Measurements from ENCODE around the gene UBXN10.

Gene UBXN10

DNA sequence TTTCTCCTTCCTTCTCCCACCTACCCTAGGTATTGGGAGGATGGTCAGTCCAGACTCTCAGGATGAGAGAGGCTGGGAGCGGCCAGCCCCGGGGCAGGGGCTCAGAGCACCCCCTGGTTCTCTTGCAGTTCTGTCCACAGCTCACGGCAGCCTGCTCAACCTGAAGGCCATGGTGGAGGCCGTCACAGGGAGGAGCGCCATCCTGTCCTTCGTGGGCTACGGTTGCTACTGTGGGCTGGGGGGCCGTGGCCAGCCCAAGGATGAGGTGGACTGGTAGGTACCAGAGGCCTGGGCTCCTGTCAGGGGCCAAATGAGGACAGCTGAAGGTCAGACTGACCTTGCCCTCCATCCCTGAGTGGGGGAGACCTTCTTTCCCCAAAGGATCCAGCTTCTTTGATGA, 42.6 kb upstream of the UBXN10 start:
- no peak for DNase-seq (ENCODE audit: extremely low read depth, insufficient read length)
- Histone ChIP-seq H3K36me3 (ENCODE audit: control insufficient read depth, insufficient read depth, low read length) (no peaks in the 10 kb centered on the region), H3K4me3 (replicated peaks; ENCODE audit: low read depth, low read length) (no peak overlapping the region), H3K27me3 (replicated peaks; ENCODE audit: control insufficient read depth, insufficient read depth, low read length) (no peaks in the 10 kb centered on the region; the same call in 1 of the 2 replicates)
- TF ChIP-seq, protein P1, sequence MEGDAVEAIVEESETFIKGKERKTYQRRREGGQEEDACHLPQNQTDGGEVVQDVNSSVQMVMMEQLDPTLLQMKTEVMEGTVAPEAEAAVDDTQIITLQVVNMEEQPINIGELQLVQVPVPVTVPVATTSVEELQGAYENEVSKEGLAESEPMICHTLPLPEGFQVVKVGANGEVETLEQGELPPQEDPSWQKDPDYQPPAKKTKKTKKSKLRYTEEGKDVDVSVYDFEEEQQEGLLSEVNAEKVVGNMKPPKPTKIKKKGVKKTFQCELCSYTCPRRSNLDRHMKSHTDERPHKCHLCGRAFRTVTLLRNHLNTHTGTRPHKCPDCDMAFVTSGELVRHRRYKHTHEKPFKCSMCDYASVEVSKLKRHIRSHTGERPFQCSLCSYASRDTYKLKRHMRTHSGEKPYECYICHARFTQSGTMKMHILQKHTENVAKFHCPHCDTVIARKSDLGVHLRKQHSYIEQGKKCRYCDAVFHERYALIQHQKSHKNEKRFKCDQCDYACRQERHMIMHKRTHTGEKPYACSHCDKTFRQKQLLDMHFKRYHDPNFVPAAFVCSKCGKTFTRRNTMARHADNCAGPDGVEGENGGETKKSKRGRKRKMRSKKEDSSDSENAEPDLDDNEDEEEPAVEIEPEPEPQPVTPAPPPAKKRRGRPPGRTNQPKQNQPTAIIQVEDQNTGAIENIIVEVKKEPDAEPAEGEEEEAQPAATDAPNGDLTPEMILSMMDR (IDR thresholded peaks at IDR 0.05; ENCODE audit: insufficient read depth, low read length, poor library complexity, severe bottlenecking): no peak

DNA sequence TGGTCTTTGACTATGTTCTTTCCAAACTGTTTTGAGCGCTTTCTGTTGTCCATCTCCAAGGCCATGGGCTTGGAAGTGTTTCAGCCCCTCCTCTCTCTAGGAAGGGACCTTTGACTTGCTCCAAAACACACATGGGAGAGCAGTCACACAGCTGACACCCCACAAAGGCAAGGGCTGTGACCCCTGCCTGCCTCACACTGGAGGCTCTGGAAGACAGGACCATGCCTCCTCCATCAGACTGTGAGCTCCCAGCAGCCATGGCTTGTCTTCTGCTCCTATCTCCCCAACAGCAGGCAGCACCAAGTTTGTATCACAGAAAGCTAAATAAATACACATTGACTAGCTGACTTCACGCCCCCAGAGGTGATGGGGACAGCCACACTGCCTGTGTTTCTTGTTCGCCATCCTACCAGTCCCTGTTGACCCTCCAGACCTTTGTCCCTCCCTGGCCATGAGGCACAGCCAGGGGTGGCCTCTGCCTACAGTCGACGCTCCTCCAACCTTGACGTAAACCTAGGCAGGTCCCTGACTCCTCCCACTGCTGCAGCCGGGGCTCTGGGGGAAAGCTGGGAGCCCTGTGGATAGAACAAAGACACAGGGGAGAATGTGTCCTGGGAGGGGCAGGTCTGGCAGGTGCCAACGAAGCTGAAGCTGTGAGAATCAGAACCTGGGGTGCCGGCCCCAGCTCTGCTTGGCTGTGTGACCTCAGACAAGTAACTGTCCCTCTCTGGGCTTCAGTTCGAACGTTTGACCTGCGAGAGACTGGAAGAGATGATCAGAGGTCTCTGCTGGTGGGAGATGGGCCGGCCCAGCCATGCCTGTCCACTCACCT, 41.9 kb upstream of the UBXN10 start:
- H3K4me3 ChIP-seq (replicated peaks; ENCODE audit: low read depth, low read length): no peak overlapping the region
- no peaks in the 10 kb centered on the region; the same call in 1 of the 2 replicates for H3K27me3 ChIP-seq (replicated peaks; ENCODE audit: control insufficient read depth, insufficient read depth, low read length)
- TF ChIP-seq, protein P1 (IDR thresholded peaks at IDR 0.05; ENCODE audit: insufficient read depth, low read length, poor library complexity, severe bottlenecking): no peak
- H3K36me3 ChIP-seq (ENCODE audit: control insufficient read depth, insufficient read depth, low read length): no peaks in the 10 kb centered on the region
- DNase-seq (ENCODE audit: extremely low read depth, insufficient read length): no peak

DNA sequence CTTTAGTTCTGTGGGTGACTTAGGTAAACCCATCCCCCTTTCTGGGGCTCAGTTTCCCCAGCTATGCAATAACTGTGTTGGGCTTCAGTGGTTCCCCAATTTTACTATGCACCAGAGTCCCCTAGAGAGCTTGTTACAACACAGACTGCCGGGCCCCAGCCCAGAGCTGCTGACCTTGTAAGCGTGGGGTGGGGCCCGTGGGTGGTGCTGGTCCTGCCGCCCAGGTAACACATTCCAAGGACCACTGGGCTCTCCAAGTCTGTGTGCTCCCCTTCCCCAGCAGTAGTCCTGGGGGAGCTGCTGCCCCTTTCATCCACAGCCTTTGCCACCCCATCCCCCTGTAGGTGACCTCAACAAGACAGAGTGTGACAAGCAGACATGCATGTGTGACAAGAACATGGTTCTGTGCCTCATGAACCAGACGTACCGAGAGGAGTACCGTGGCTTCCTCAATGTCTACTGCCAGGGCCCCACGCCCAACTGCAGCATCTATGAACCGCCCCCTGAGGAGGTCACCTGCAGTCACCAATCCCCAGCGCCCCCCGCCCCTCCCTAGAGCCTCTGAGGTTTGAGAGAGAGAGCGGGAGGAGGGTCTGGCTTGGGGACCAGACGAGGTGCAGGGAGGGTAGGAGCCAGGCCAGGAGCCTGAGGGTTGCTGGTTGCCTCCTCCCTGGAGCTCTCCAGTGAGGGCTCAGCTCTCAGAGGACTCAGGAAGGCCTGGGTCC, 37.9 kb upstream of the UBXN10 start:
- no peak for DNase-seq (ENCODE audit: extremely low read depth, insufficient read length)
- H3K27me3 ChIP-seq (replicated peaks; ENCODE audit: control insufficient read depth, insufficient read depth, low read length): no peaks in the 10 kb centered on the region
- H3K4me3 ChIP-seq (replicated peaks; ENCODE audit: low read depth, low read length): no peak overlapping the region
- TF ChIP-seq, protein P1 (IDR thresholded peaks at IDR 0.05; ENCODE audit: insufficient read depth, low read length, poor library complexity, severe bottlenecking): no peak
- no peaks in the 10 kb centered on the region for H3K36me3 ChIP-seq (ENCODE audit: control insufficient read depth, insufficient read depth, low read length)

DNA sequence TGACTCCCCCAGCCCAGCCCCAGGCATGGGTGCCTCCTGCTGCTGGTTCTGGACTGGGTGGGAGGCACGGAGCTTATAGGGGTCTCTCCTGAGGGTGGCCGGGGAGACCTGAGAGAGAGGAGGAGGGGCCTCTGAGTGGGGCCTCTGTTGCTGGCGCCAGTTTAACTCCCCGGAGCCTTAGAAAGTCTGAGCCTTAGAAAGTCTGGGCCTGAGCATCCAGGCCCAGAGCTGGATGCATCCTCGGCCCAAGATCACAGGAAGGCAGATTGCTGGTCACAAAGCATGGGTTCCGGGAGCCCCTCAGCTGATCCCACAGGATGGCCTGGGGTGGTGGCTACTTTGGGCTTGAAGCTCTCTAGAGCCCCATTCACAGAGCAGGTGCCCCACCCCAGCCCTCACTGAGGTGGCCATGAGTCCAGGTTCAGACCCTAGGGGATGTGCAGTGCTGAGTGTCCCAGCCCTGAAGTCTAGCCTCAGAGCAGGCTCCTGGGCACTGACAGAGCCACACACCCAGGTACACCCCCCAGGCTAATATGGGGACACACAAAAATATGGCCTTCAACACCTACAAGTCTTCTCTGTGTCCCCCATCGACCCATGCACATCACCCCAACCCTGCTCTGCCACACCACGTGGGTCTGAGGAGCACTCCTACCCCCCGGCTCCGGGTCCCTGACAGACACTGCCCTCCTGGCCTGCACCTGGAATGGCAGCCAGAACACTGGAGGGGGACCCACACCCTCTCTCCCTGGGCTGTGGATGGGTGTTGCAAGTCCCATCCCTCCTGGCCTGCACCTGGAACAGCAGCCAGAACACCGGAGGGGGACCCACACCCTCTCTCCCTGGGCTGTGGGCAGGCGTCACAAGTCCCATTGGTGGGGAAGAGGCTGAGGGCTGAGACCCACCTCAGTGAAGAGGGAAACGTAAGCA, 37.1 kb upstream of the UBXN10 start:
- Histone ChIP-seq H3K36me3 (ENCODE audit: control insufficient read depth, insufficient read depth, low read length) (no peaks in the 10 kb centered on the region), H3K27me3 (replicated peaks; ENCODE audit: control insufficient read depth, insufficient read depth, low read length) (no peaks in the 10 kb centered on the region), H3K4me3 (replicated peaks; ENCODE audit: low read depth, low read length) (no peak overlapping the region)
- TF ChIP-seq, protein P1 (IDR thresholded peaks at IDR 0.05; ENCODE audit: insufficient read depth, low read length, poor library complexity, severe bottlenecking): no peak
- no peak for DNase-seq (ENCODE audit: extremely low read depth, insufficient read length)

DNA sequence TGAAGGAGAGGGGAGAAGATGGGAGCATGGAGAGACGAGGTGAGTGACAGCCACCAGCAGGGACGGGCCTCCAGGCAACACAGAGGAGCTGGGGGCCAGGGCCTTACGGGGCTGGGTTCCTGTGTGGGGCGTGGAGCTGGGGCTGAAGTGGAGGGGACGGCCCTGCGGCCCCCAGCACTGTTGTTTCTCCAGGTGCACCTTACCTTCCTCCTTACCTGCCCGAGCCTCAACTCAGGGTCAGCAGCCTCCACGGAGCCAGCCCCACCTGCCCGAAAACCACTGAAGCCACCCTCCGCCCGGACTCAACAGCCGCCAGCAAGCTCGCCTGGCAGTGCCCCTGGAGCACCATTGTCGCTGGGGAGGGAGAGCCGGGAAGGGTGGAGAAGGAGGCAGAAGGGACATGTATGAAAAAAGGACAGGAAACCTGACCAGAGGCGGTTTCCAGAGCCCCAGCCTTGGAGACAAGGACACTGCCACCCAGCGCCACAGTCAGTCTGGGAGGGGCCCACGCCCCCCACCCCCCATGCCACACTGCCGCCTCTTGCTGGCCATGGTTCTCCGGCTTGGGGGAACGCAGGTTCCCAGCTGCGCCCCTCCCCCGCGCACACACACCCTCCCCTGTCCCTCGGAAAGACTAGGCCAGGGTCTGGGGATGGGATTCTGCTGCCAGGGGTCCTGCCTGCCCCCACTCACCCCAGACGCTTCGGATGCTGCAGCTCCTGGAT, 36.1 kb upstream of the UBXN10 start:
- no peaks in the 10 kb centered on the region for H3K36me3 ChIP-seq (ENCODE audit: control insufficient read depth, insufficient read depth, low read length)
- DNase-seq (ENCODE audit: extremely low read depth, insufficient read length): no peak
- no peak overlapping the region for H3K4me3 ChIP-seq (replicated peaks; ENCODE audit: low read depth, low read length)
- H3K27me3 ChIP-seq (replicated peaks; ENCODE audit: control insufficient read depth, insufficient read depth, low read length): no peaks in the 10 kb centered on the region
- TF ChIP-seq, protein P1 (IDR thresholded peaks at IDR 0.05; ENCODE audit: insufficient read depth, low read length, poor library complexity, severe bottlenecking): no peak

Data from GM06990 (cell line).